SK-N-SH treated with all-trans-retinoic acid at 6 μM for 48 hours (cell line): ENCODE data around the gene AGPAT3.

Experiments
- ATAC-seq: fragments of 200-7000 bp; cut with Tn5 transposase; 3 replicates; pipeline ENCODE4 v1.9.1; 2020; ENCODE audit warnings: mild to moderate bottlenecking, moderate library complexity
- ARNTL ChIP-seq: fragments of 450-650 bp; formaldehyde crosslinking; IDR thresholded peaks from 2 replicates; pipeline ENCODE4 v1.5.0; 2020; ENCODE audit warnings: low read depth, mild to moderate bottlenecking, moderate library complexity, borderline replicate concordance
- BACH2 ChIP-seq: fragments of 250-450 bp; sonication (Bioruptor Pico); IDR thresholded peaks from 2 replicates; pipeline ENCODE4 v1.9.0; 2021; ENCODE audit warnings: mild to moderate bottlenecking, borderline replicate concordance
- CREB5 ChIP-seq: fragments of 250-450 bp; sonication (Bioruptor Pico); IDR thresholded peaks from 2 replicates; pipeline ENCODE4 v1.5.1; 2020; ENCODE audit warnings: low read depth, mild to moderate bottlenecking, moderate library complexity
- CSDC2 ChIP-seq: fragments of 250-450 bp; sonication (Bioruptor Pico); IDR thresholded peaks from 2 replicates; pipeline ENCODE4 v1.5.0; 2020; ENCODE audit warnings: mild to moderate bottlenecking, moderate library complexity
- ESRRG ChIP-seq: fragments of 250-450 bp; sonication (Bioruptor Pico); IDR thresholded peaks from 2 replicates; pipeline ENCODE4 v1.6.1; 2021; ENCODE audit warnings: mild to moderate bottlenecking
- GLIS3 ChIP-seq: fragments of 250-450 bp; sonication (Bioruptor Pico); IDR thresholded peaks from 2 replicates; pipeline ENCODE4 v1.5.0; 2020; ENCODE audit warnings: mild to moderate bottlenecking, moderate library complexity
- ISL1 ChIP-seq: fragments of 250-450 bp; sonication (Bioruptor Pico); IDR thresholded peaks from 2 replicates; pipeline ENCODE4 v2.1.2; 2022; ENCODE audit warnings: mild to moderate bottlenecking, moderate library complexity
- OSR1 ChIP-seq: fragments of 250-450 bp; sonication (Bioruptor Pico); IDR thresholded peaks from 2 replicates; pipeline ENCODE4 v1.8.0; 2022; ENCODE audit warnings: moderate library complexity, mild to moderate bottlenecking, inconsistent platforms
- POU6F1 ChIP-seq: fragments of 250-450 bp; sonication (Bioruptor Pico); IDR thresholded peaks from 2 replicates; pipeline ENCODE4 v1.8.0; 2021; ENCODE audit warnings: low read depth, mild to moderate bottlenecking, moderate library complexity, borderline replicate concordance
- PPARA ChIP-seq: fragments of 250-450 bp; sonication (Bioruptor Pico); IDR thresholded peaks from 2 replicates; pipeline ENCODE4 v1.5.0; 2020; ENCODE audit warnings: mild to moderate bottlenecking, borderline replicate concordance
- RARB ChIP-seq: fragments of 250-450 bp; sonication (Bioruptor Pico); IDR thresholded peaks from 2 replicates; pipeline ENCODE4 v1.8.0; 2021; ENCODE audit warnings: mild to moderate bottlenecking, moderate library complexity
- SNAI2 ChIP-seq: fragments of 250-450 bp; sonication (Bioruptor Pico); IDR thresholded peaks from 2 replicates; pipeline ENCODE4 v1.5.0; 2020; ENCODE audit warnings: mild to moderate bottlenecking, moderate library complexity
- TCF4 ChIP-seq: fragments of 250-450 bp; sonication (Bioruptor Pico); IDR thresholded peaks from 2 replicates; pipeline ENCODE4 v1.8.0; 2021; ENCODE audit warnings: mild to moderate bottlenecking, moderate library complexity, borderline replicate concordance
- TOX ChIP-seq: fragments of 250-450 bp; sonication (Bioruptor Pico); IDR thresholded peaks from 2 replicates; pipeline ENCODE4 v1.8.0; 2021; ENCODE audit warnings: mild to moderate bottlenecking, moderate library complexity, borderline replicate concordance
- TSHZ2 ChIP-seq: fragments of 250-450 bp; sonication (Bioruptor Pico); IDR thresholded peaks from 2 replicates; pipeline ENCODE4 v1.5.0; 2020; ENCODE audit warnings: mild to moderate bottlenecking, moderate library complexity
- ZC3H10 ChIP-seq: fragments of 250-450 bp; sonication (Bioruptor Pico); IDR thresholded peaks from 2 replicates; pipeline ENCODE4 v1.5.1; 2021; ENCODE audit warnings: mild to moderate bottlenecking, moderate library complexity
- ZFP3 ChIP-seq: fragments of 250-450 bp; sonication (Bioruptor Pico); IDR thresholded peaks from 2 replicates; pipeline ENCODE4 v1.5.0; 2020; ENCODE audit warnings: mild to moderate bottlenecking, moderate library complexity
- ZNF565 ChIP-seq: fragments of 450-650 bp; formaldehyde crosslinking; conservative IDR thresholded peaks from 2 replicates; pipeline ENCODE4 v1.5.0; 2020; ENCODE audit warnings: low read depth, mild to moderate bottlenecking, moderate library complexity
- ZNF70 ChIP-seq: fragments of 450-650 bp; formaldehyde crosslinking; IDR thresholded peaks from 2 replicates; pipeline ENCODE4 v1.5.0; 2020; ENCODE audit warnings: mild to moderate bottlenecking, moderate library complexity
- ZNF8 ChIP-seq: fragments of 450-650 bp; formaldehyde crosslinking; IDR thresholded peaks from 2 replicates; pipeline ENCODE4 v1.5.0; 2020; ENCODE audit warnings: mild to moderate bottlenecking, moderate library complexity
- TF ChIP-seq, protein P1 (sequence below): fragments of 250-450 bp; sonication (Bioruptor Pico); IDR thresholded peaks from 2 replicates; pipeline ENCODE4 v1.5.1; 2021; ENCODE audit warnings: mild to moderate bottlenecking, moderate library complexity
- TF ChIP-seq, protein P2 (sequence below): fragments of 250-450 bp; sonication (Bioruptor Pico); IDR thresholded peaks from 2 replicates; pipeline ENCODE4 v1.8.0; 2020; ENCODE audit warnings: mild to moderate bottlenecking, moderate library complexity, borderline replicate concordance

Gene AGPAT3

GRCh38 chr21:43985690-43986251, 120.7 kb downstream of the AGPAT3 start:
- no peak; the same call in 2 of the 3 replicates for ATAC-seq
- TF ChIP-seq ZNF8, result no peak
- TF ChIP-seq POU6F1 (CRISPR knock-in tag), result no peak
- TF ChIP-seq ZNF565 (CRISPR knock-in tag), result no peak
- TF ChIP-seq PPARA (CRISPR knock-in tag), result no peak
- TF ChIP-seq ISL1 (CRISPR knock-in tag), result no peak
- TF ChIP-seq CSDC2, result no peak
- TF ChIP-seq OSR1, result no peak
- TF ChIP-seq ZC3H10 (CRISPR knock-in tag), result no peak
- TF ChIP-seq CREB5 (CRISPR knock-in tag), result no peak
- TF ChIP-seq GLIS3 (CRISPR knock-in tag), result no peak
- TF ChIP-seq ZNF70 (CRISPR knock-in tag), result no peak
- no peak for TF ChIP-seq ARNTL (CRISPR knock-in tag)
- no peak for TF ChIP-seq ESRRG (CRISPR knock-in tag)
- TF ChIP-seq RARB (CRISPR knock-in tag), result no peak
- TF ChIP-seq SNAI2 (CRISPR knock-in tag), result no peak
- TF ChIP-seq, protein P1, sequence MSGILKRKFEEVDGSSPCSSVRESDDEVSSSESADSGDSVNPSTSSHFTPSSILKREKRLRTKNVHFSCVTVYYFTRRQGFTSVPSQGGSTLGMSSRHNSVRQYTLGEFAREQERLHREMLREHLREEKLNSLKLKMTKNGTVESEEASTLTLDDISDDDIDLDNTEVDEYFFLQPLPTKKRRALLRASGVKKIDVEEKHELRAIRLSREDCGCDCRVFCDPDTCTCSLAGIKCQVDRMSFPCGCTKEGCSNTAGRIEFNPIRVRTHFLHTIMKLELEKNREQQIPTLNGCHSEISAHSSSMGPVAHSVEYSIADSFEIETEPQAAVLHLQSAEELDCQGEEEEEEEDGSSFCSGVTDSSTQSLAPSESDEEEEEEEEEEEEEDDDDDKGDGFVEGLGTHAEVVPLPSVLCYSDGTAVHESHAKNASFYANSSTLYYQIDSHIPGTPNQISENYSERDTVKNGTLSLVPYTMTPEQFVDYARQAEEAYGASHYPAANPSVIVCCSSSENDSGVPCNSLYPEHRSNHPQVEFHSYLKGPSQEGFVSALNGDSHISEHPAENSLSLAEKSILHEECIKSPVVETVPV (CRISPR knock-in tag), result no peak
- TF ChIP-seq BACH2 (CRISPR knock-in tag), result no peak
- TF ChIP-seq TCF4 (CRISPR knock-in tag), result no peak
- TF ChIP-seq TSHZ2 (CRISPR knock-in tag), result no peak

- no peak for ATAC-seq
- TF ChIP-seq ZNF70 (CRISPR knock-in tag) (no peak), ZNF565 (CRISPR knock-in tag) (no peak), ZFP3 (CRISPR knock-in tag) (no peak), TOX (CRISPR knock-in tag) (no peak), SNAI2 (CRISPR knock-in tag) (no peak)
- TF ChIP-seq, protein P2, sequence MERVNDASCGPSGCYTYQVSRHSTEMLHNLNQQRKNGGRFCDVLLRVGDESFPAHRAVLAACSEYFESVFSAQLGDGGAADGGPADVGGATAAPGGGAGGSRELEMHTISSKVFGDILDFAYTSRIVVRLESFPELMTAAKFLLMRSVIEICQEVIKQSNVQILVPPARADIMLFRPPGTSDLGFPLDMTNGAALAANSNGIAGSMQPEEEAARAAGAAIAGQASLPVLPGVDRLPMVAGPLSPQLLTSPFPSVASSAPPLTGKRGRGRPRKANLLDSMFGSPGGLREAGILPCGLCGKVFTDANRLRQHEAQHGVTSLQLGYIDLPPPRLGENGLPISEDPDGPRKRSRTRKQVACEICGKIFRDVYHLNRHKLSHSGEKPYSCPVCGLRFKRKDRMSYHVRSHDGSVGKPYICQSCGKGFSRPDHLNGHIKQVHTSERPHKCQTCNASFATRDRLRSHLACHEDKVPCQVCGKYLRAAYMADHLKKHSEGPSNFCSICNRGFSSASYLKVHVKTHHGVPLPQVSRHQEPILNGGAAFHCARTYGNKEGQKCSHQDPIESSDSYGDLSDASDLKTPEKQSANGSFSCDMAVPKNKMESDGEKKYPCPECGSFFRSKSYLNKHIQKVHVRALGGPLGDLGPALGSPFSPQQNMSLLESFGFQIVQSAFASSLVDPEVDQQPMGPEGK, result no peak
Measured at GRCh38 chr21:43986544-43987451, 121.8 kb downstream of the AGPAT3 start.
